ENCODE results near the gene IRAK1. TPM values are rescaled to one million over a fixed set of nuclear protein-coding genes. Genes with fewer than 3 reads are reported as not detected.

IRAK1 gene
- total and polyA plus RNA-seq, 2 donors (not counting 3 experiments of a cell fraction or from before 2014, with no cell fraction given) = 63.6 to 138 TPM

GRCh38 chrX:153961292-153961691, 58.4 kb downstream of the IRAK1 start:
- CTCF ChIA-PET = interaction anchor here (0.7 kb wide), 1 partner anchor 14 kb away, joined by 3 read pairs; no protein-coding TSS in a partner anchor
- no TSS peak for BruUV-seq (replicated peaks)
- dilution Hi-C loops (cut with MboI; ENCODE audit: extremely low pct_ligation_motif_present, low sequenced_read_pairs) (no loop called here), intact Hi-C loops (cut with micrococcal nuclease) (no loop called here)
- no peak overlapping the region for H3K27ac ChIP-seq (ENCODE audit: insufficient read depth, low read depth, low read length)
- H3K4me2 ChIP-seq (ENCODE audit: insufficient read depth, low read length) = no peak overlapping the region
- POLR2A ChIA-PET = no interaction called here
- H3K79me2 ChIP-seq (ENCODE audit: control insufficient read depth, insufficient read depth, low read length) = peaks cover 35% of the 10 kb centered on the region
- H3K9ac ChIP-seq (replicated peaks; ENCODE audit: extremely low read depth, insufficient read depth, low read length) = no peak overlapping the region
- H3K27me3 ChIP-seq (ENCODE audit: control insufficient read depth in 2 of 2, insufficient read depth in 2 of 2, low read length in 2 of 2) = no peaks in the 10 kb centered on the region
- no peak overlapping the region for H3K4me3 ChIP-seq (replicated peaks in 1 of 3; ENCODE audit: insufficient read depth in 1 of 3, low read depth in 1 of 3, low read length in 3 of 3)
- no peak for DNase-seq (ENCODE audit: low read depth, low spot score)
- no peaks in the 10 kb centered on the region for H3K4me1 ChIP-seq (ENCODE audit: control insufficient read depth, extremely low read depth, insufficient read depth, low read length)
- no peak for TF ChIP-seq GATA2 (IDR thresholded peaks at IDR 0.05; ENCODE audit: insufficient read depth, insufficient read length, low read depth, low read length)
- TF ChIP-seq EZH2 (IDR thresholded peaks at IDR 0.05; ENCODE audit: borderline replicate concordance, low read depth, low read length, severe bottlenecking) = no peak
- no peak for TF ChIP-seq MAX (IDR thresholded peaks at IDR 0.05; ENCODE audit: insufficient read depth, insufficient read length)
- TF ChIP-seq POLR2A (IDR thresholded peaks at IDR 0.05; ENCODE audit: low read depth, low read length) = no peak
- no peak for TF ChIP-seq POLR2AphosphoS5 (IDR thresholded peaks at IDR 0.05; ENCODE audit: insufficient read depth, low read depth, low read length)
- no peak for TF ChIP-seq MYC (IDR thresholded peaks at IDR 0.05; ENCODE audit: low read depth, low read length)
- no peak for TF ChIP-seq JUN (IDR thresholded peaks at IDR 0.05; ENCODE audit: borderline replicate concordance, insufficient read depth, insufficient read length, low read depth)
- no peak for TF ChIP-seq FOS (IDR thresholded peaks at IDR 0.05; ENCODE audit: borderline replicate concordance, insufficient read depth, low read length)
- no peak for TF ChIP-seq CTCF (IDR thresholded peaks at IDR 0.05; ENCODE audit: extremely low read depth in 1 of 2, insufficient read depth in 1 of 2, low read depth in 1 of 2, low read length in 2 of 2)
- FAIRE-seq = no peak
- peaks cover 9 to 52% of the 10 kb centered on the region in 2 experiments for H3K36me3 ChIP-seq (ENCODE audit: control insufficient read depth in 2 of 2, extremely low read depth in 1 of 2, insufficient read depth in 2 of 2, low read length in 2 of 2)
- H3K9me3 ChIP-seq (replicated peaks; ENCODE audit: control insufficient read depth, insufficient read depth, low read length) = no peaks in the 10 kb centered on the region
- no peak overlapping the region for H2AFZ ChIP-seq (ENCODE audit: low read depth, low read length)
- no peaks in the 10 kb centered on the region for H4K20me1 ChIP-seq (replicated peaks; ENCODE audit: control insufficient read depth, extremely low read depth, insufficient read depth, low read length)
- no peaks in the 10 kb centered on the region for H3K9me1 ChIP-seq (replicated peaks; ENCODE audit: control insufficient read depth, extremely low read depth, insufficient read depth, low read length)

Measured in endothelial cell of umbilical vein (primary cell).